Activated naive CD8-positive, alpha-beta T cell treated with anti-CD3 and anti-CD28 coated beads for 36 hours (primary cell): ENCODE measurements around the gene SERBP1. TPM values are rescaled to one million over a fixed set of nuclear protein-coding genes. Genes with fewer than 3 reads are reported as not detected.
"Not testable (repeated sequence)": the region's sequence is repeated elsewhere in the genome, so short reads cannot be mapped to it uniquely, and the experiment has no call there.

Experiments
- DNase-seq: peaks from one replicate; pipeline ENCODE4 v3.0.0; 2021
- H3K27ac Mint-ChIP-seq: one replicate; pipeline ENCODE4 v1.8.0; 2022; ENCODE audit warnings: mild to moderate bottlenecking, moderate library complexity, mixed read lengths
- H3K27me3 Mint-ChIP-seq: one replicate; pipeline ENCODE4 v1.8.0; 2022; ENCODE audit warnings: mild to moderate bottlenecking, mixed read lengths
- H3K36me3 Mint-ChIP-seq: one replicate; pipeline ENCODE4 v1.8.0; 2021; ENCODE audit warnings: mild to moderate bottlenecking, mixed read lengths
- H3K4me1 Mint-ChIP-seq: one replicate; pipeline ENCODE4 v1.8.0; 2021; ENCODE audit warnings: mixed read lengths
- H3K4me3 Mint-ChIP-seq: one replicate; pipeline ENCODE4 v1.8.0; 2022; ENCODE audit warnings: mild to moderate bottlenecking, moderate library complexity, mixed read lengths
- H3K9me3 Mint-ChIP-seq: one replicate; pipeline ENCODE4 v1.8.0; 2022; ENCODE audit warnings: mixed read lengths
- total RNA-seq, 2 experiments: library from RNA; stranded (reverse); gene quantifications; one replicate each; pipeline ENCODE4 v1.2.3, GENCODE V29; 2021

Gene SERBP1
- total RNA-seq, 2 experiments from 2014 or later = 624 to 628 TPM

DNA sequence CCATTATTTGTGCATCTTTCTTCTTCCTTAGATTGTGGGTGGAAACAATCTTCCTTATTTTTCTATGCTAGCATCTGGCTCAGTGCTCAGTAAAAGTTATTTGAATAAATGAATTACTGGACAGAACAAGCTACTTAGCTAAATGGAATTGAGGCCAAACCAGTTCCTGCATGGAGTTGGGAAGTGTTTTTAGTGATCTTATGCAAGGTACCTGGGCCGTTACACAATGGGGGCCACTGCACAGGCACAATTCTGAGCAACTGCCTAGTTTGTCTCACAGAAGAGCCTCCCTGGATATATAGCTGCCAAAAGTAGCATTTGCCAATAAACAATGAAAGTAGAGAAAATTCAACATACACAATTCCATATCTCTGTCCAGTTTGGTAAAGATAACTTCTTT, 27.0 kb upstream of the SERBP1 start:
- no peaks in the 10 kb centered on the region for H3K36me3 Mint-ChIP-seq

GRCh38 chr1:67451815-67452214, 21.6 kb upstream of the SERBP1 start:
- peaks cover 4% of the 10 kb centered on the region for H3K27me3 Mint-ChIP-seq
- no peak overlapping the region for H3K27ac Mint-ChIP-seq
- no peak overlapping the region for H3K4me3 Mint-ChIP-seq
- H3K4me1 Mint-ChIP-seq = peaks cover 11% of the 10 kb centered on the region
- H3K9me3 Mint-ChIP-seq = no peaks in the 10 kb centered on the region
- DNase-seq = no peak
- no peaks in the 10 kb centered on the region for H3K36me3 Mint-ChIP-seq

More for the DNA sequence above, 27.0 kb upstream of the SERBP1 start:
- H3K4me1 Mint-ChIP-seq = peaks cover 8% of the 10 kb centered on the region
- no peaks in the 10 kb centered on the region for H3K9me3 Mint-ChIP-seq
- H3K4me3 Mint-ChIP-seq = no peak overlapping the region
- no peak for DNase-seq
- no peak overlapping the region for H3K27ac Mint-ChIP-seq
- H3K27me3 Mint-ChIP-seq = no peaks in the 10 kb centered on the region

- no peak for DNase-seq
- Mint-ChIP-seq H3K4me3 (no peak overlapping the region), H3K27me3 (peaks cover 6% of the 10 kb centered on the region), H3K27ac (no peak overlapping the region), H3K4me1 (peaks cover 15% of the 10 kb centered on the region), H3K36me3 (no peaks in the 10 kb centered on the region), H3K9me3 (no peaks in the 10 kb centered on the region)
Measured at GRCh38 chr1:67451356-67451755, 21.2 kb upstream of the SERBP1 start.

DNA sequence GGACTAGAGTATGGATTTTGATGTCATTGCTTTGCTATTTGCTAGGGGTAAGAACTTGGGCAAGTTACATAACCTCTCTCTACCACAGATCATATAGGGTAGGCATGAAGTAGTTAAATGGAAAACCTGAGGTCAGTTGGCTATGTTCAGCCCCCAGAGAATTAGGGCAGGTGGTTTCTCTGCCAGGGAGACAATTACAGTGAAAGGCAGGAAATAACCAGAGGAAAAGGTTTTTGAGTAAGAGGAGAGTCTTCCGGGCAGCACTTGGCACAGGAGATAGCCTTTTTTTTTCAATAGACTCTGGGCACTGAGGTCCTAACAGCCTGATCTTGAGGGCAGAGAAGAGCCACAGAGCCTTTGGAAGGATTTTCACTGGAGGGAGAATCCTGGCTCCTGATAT, 16.7 kb upstream of the SERBP1 start:
- Mint-ChIP-seq H3K9me3 (no peaks in the 10 kb centered on the region), H3K4me1 (peaks cover 7% of the 10 kb centered on the region), H3K4me3 (no peak overlapping the region), H3K36me3 (no peaks in the 10 kb centered on the region), H3K27me3 (peaks cover 9% of the 10 kb centered on the region), H3K27ac (no peak overlapping the region)
- DNase-seq = no peak

DNA sequence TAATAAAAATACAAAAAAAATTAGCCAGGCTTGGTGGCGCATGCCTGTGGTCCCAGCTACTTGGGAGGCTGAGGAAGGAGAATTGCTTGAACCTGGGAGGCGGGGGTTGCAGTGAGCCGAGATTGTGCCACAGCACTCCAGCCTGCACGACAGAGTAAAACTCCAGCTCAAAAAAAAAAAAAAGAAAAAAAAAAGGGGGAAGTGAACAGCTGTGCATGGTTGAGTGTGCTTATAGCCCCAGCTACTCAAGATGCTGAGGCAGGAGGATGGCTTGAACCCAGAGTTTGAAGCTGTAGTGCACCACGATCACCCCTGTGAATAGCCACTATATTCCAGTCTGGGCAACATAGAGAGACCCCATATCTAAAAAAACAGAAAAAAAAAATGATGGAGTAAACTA, 15.8 kb upstream of the SERBP1 start:
- not testable (repeated sequence) for H3K36me3 Mint-ChIP-seq, H3K27ac Mint-ChIP-seq, H3K9me3 Mint-ChIP-seq, H3K27me3 Mint-ChIP-seq, DNase-seq, H3K4me3 Mint-ChIP-seq
- H3K4me1 Mint-ChIP-seq = peaks cover 15% of the 10 kb centered on the region

GRCh38 chr1:67441739-67442281, 11.6 kb upstream of the SERBP1 start:
- DNase-seq = no peak
- Mint-ChIP-seq H3K9me3 (no peaks in the 10 kb centered on the region), H3K4me1 (peaks cover 18% of the 10 kb centered on the region), H3K27ac (peak overlapping the region; percentile 39), H3K27me3 (peaks cover 5% of the 10 kb centered on the region), H3K36me3 (no peaks in the 10 kb centered on the region), H3K4me3 (no peak overlapping the region)

- Mint-ChIP-seq H3K27me3 (peaks cover under 1% of the 10 kb centered on the region), H3K27ac (peak overlapping the region; percentile 71), H3K9me3 (no peaks in the 10 kb centered on the region), H3K4me1 (peaks cover 13% of the 10 kb centered on the region), H3K4me3 (peak overlapping the region; percentile 42), H3K36me3 (no peaks in the 10 kb centered on the region)
- peak; percentile 61 for DNase-seq
Measured at GRCh38 chr1:67441183-67441582, 11.0 kb upstream of the SERBP1 start.

DNA sequence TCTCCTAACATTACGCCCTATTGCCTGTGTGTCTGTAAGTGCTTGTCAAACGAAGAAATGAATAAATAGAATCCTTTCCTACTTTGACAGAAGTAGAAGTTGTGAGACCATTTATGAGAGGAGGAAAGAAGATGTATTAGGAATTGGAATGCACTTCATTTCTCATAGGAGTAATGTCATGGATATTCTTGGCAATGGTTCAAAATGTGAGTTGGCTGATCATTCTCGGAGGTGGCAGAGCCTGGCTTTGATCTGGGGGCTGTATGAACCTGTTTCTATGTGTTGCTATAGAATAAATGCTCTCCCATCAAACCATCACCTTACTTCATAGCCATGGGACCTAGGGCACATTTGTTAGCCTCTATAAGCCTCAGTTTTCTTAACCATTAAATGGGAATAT, 10.1 kb upstream of the SERBP1 start:
- no peak for DNase-seq
- Mint-ChIP-seq H3K27ac (no peak overlapping the region), H3K27me3 (no peaks in the 10 kb centered on the region), H3K4me3 (no peak overlapping the region), H3K9me3 (no peaks in the 10 kb centered on the region), H3K36me3 (no peaks in the 10 kb centered on the region), H3K4me1 (peaks cover 13% of the 10 kb centered on the region)

GRCh38 chr1:67439277-67440029, 9.3 kb upstream of the SERBP1 start:
- Mint-ChIP-seq H3K27me3 (no peaks in the 10 kb centered on the region), H3K4me3 (no peak overlapping the region), H3K9me3 (no peaks in the 10 kb centered on the region), H3K4me1 (peaks cover 16% of the 10 kb centered on the region), H3K27ac (no peak overlapping the region), H3K36me3 (no peaks in the 10 kb centered on the region)
- DNase-seq = no peak

DNA sequence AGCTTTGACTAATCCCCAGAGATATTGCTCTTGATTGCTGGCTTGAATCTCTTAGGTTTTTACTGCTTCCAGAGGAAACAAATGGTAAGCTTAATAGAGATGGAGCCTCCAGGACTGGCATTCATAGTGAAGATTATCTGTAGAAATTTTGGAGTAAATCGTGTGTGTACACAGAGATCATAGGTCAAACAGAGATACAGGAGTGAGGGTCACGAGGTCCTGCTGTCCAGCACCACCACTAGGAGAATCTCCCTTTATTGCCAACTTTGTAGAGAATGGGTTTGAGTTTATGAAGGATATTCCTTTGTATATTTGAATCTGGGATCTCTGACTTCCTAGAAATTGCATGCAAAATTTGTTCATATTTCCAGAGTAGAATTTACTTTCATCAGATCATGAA, 7.8 kb upstream of the SERBP1 start:
- DNase-seq = no peak
- no peak overlapping the region for H3K4me3 Mint-ChIP-seq
- peaks cover 30% of the 10 kb centered on the region for H3K4me1 Mint-ChIP-seq

GRCh38 chr1:67436511-67437055, 6.4 kb upstream of the SERBP1 start:
- Mint-ChIP-seq H3K36me3 (peaks cover 11% of the 10 kb centered on the region), H3K9me3 (no peaks in the 10 kb centered on the region), H3K4me3 (no peak overlapping the region), H3K27me3 (no peaks in the 10 kb centered on the region), H3K4me1 (peaks cover 40% of the 10 kb centered on the region), H3K27ac (no peak overlapping the region)
- DNase-seq = no peak

More for the DNA sequence above, 7.8 kb upstream of the SERBP1 start:
- Mint-ChIP-seq H3K27me3 (no peaks in the 10 kb centered on the region), H3K27ac (no peak overlapping the region), H3K36me3 (peaks cover 4% of the 10 kb centered on the region), H3K9me3 (no peaks in the 10 kb centered on the region)

- no peak overlapping the region for H3K4me3 Mint-ChIP-seq
- no peaks in the 10 kb centered on the region for H3K27me3 Mint-ChIP-seq
- H3K4me1 Mint-ChIP-seq = peaks cover 35% of the 10 kb centered on the region
- no peak for DNase-seq
- no peaks in the 10 kb centered on the region for H3K9me3 Mint-ChIP-seq
- peaks cover 19% of the 10 kb centered on the region for H3K36me3 Mint-ChIP-seq
- no peak overlapping the region for H3K27ac Mint-ChIP-seq
Measured at GRCh38 chr1:67434491-67434890, 4.3 kb upstream of the SERBP1 start.

GRCh38 chr1:67433837-67434236, 3.6 kb upstream of the SERBP1 start:
- Mint-ChIP-seq H3K27ac (peak overlapping the region; percentile 79), H3K36me3 (peaks cover 26% of the 10 kb centered on the region), H3K4me1 (peaks cover 39% of the 10 kb centered on the region), H3K27me3 (peaks cover 4% of the 10 kb centered on the region), H3K9me3 (no peaks in the 10 kb centered on the region), H3K4me3 (no peak overlapping the region)
- no peak for DNase-seq

GRCh38 chr1:67432745-67433144, 2.5 kb upstream of the SERBP1 start:
- DNase-seq = no peak
- no peak overlapping the region for H3K4me3 Mint-ChIP-seq
- H3K36me3 Mint-ChIP-seq = peaks cover 36% of the 10 kb centered on the region
- H3K27ac Mint-ChIP-seq = peak overlapping the region; percentile 79
- H3K9me3 Mint-ChIP-seq = no peaks in the 10 kb centered on the region
- peaks cover 36% of the 10 kb centered on the region for H3K4me1 Mint-ChIP-seq
- H3K27me3 Mint-ChIP-seq = peaks cover 5% of the 10 kb centered on the region

GRCh38 chr1:67431869-67432578, 1.8 kb upstream of the SERBP1 start:
- Mint-ChIP-seq H3K4me1 (peaks cover 35% of the 10 kb centered on the region), H3K9me3 (no peaks in the 10 kb centered on the region), H3K27me3 (peaks cover 5% of the 10 kb centered on the region), H3K27ac (peak overlapping the region; percentile 99), H3K4me3 (peak overlapping the region; percentile 98), H3K36me3 (peaks cover 44% of the 10 kb centered on the region)
- DNase-seq = no peak
